Activated CD4-positive, alpha-beta T cell treated with anti-CD3 and anti-CD28 coated beads, Interleukin-2, amount 50 U/mL, for 16 hours (primary cell): ENCODE measurements around the gene TSPOAP1.

Experiments
- DNase-seq: peaks from one replicate; pipeline ENCODE4 v3.0.0-alpha.2; 2020

Gene TSPOAP1

DNA sequence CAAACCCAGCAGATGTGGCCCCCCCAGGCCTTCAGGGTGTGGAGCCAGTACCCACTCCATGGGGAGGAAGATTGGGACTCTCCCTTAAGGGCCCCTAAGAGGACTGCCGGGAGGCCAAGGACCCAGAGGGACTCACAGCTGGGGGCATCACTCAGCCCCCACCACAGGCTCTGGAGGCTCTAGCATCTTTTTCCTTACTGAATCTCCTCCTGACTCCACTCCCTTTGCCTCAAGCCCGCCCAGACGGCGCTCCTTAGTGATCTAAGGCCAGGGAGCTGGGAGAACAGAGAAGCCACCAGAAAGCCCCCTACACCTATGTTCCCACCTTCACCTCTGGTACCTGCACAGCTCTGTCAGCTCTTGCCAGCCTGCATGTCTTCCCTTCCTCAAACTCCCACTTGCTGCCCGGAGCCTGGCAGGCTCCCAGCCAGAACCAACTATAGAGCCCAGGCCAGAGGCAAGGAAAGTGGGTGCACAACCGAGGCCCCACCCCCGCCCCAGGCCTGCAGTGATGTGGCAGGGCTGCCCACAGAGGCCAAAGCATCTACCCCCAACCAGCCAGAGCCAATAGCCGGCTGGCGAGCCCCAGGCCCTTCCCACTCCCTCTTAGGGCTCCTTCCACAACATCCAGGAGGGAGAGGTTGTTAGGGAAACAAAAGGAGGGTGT lies 25.5 kb downstream of the TSPOAP1 start:
- no peak for DNase-seq

DNA sequence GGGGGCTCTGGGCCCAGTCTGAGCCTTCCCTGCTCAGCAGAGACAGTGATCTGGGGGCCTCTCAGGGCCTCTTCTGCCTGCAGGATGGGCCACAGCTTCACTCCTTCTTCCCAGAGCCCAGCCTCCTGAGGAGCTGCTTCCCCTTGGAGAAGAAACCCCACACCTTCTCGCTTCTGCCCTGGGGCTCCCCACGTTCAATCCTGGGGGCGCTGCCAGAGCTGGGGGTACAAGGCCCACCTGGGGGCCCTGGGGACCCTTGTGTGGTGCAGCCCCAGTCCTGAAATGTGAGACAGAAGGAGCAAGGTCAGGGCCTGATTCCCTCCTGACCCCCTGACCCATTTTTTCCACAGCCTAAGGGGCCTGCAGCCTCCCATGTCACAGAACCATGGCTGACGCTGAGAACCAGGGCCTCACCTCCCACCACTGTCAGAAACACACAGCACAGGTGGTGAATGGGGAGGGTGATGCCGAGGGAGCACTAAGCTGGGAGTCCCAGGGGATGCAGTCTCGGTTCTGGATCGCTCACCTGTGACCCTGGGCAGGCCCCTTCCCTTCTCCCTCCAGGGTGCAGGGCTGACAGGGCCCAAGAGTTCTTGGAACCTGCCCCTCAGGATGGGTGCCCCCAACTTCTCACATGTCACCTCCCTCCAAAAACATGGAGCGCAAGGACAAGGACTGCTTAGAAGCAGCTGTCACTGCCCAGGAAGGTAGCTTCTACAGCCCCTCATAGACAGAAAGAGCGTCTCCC lies 26.2 kb downstream of the TSPOAP1 start:
- DNase-seq: no peak

DNA sequence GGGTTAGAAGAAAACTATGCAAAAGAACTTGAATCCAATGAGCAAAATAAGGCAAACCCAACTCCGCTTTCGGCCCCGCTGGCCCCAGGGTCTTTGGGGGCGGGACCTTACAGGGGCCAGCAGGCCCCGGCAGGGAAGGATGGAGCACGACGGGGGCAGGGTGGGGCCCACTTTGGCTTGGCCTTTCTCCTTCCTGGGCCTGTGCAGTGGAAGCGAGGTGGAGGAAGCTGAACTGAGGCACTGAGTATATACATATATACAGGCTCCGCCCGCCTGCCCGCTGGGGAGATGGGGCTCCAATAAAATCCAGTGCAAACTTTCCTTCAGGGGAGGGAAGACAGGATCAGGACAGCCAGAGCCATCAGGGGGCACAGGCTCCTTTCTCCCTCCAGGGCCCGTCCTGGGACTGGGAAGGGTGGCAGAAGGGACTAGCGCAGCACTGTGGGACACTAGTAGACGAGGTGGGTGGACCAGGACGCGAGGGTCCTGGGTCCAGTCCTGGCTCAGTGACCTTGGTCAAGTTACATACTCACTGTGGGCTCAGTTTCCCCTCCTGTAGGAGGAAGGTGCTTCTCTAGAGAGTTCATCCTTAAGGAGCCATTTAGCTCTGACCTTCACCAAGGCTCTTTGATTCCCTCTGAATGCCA lies 27.0 kb downstream of the TSPOAP1 start:
- no peak for DNase-seq

DNA sequence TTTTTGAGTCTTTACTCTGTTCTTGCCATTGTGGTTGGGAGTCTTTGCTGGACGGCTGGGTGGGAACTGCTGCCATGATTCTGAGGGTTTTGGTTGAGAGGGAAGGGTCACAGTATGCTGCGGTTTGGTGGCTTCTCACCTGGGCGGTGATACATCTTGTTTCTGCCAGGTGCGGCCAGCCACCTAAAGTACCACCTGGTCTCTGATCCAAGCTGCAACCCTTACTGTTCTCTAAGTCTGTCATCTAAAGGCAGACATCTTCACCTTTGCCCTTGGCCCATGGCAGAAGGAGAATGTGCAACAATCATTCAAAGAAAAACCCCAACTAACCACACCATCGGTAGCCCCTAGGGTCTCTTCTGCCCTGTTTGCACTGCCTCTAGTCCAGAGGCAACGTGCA lies 28.3 kb downstream of the TSPOAP1 start:
- no peak for DNase-seq

DNA sequence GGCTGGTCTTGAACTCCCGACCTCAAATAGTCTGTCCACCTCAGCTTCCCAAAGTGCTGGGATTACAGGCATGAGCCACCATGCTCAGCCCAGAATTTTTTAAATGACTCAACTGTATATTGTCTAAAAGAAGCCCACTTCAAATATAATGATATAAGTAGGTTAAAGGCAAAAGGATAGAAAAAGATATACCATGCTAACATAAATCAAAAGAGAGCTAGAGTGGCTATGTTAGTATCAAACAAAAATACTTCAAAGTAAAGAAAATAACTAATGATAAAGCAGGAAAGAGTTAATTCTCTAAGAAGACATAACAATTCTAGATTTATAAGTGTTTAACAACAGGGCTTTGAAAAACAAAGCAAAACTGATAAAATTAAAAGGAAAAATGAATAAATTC lies 34.6 kb downstream of the TSPOAP1 start:
- DNase-seq: no peak

DNA sequence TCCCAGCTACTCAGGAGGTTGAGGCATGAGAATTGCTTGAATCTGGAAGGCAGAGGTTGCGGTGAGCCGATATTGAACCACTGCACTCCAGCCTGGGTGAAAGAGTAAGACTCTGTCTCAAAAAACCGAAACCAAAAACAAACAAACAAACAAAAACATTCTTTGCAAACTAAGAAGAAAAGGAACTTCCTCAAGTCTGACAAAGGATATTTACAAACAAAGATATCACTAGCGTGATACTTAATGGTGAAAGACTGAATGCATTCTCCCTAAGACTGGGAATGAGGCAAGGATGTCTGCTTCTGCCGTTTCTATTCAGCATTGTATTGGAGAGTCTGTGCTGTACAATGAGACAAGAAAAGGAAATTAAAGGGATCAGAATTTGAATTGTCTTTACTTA lies 37.3 kb downstream of the TSPOAP1 start:
- DNase-seq: no peak

DNA sequence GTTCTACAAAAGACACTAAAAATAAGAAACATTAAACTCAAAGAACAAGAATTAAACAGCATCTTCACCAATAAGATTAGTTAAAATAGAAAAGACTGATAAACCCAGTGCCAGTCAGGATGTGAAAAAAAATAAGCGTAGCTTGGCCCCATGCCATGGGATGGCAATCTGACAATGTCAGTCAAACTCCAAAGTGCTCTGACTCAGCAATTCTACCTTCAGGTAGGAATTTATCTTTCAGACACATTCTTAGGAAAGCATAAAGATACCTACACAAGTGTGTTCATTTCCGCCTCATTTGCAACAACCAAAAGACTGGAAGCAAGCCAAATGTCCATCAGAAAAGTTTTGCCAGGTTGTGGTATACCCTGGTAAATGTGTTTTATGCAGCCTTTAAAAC lies 38.7 kb downstream of the TSPOAP1 start:
- no peak for DNase-seq

DNA sequence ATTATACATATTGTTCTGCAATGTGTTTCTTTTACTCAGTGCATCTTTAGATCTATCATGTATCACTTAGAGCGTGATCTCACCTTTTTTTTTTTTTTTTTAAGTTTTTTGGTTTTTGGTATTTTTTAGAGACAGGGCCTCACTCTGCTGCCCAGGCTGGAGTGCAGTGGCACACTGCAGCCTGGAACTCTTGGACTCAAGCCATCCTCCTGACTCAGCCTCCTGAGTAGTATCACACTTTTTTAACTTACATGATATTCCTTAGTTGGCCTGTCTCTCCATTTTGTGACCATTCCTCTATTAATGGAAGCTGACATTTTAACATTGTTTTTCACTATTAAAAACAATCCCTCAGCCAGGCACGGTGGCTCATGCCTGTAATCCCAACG lies 43.2 kb downstream of the TSPOAP1 start:
- DNase-seq: no peak

DNA sequence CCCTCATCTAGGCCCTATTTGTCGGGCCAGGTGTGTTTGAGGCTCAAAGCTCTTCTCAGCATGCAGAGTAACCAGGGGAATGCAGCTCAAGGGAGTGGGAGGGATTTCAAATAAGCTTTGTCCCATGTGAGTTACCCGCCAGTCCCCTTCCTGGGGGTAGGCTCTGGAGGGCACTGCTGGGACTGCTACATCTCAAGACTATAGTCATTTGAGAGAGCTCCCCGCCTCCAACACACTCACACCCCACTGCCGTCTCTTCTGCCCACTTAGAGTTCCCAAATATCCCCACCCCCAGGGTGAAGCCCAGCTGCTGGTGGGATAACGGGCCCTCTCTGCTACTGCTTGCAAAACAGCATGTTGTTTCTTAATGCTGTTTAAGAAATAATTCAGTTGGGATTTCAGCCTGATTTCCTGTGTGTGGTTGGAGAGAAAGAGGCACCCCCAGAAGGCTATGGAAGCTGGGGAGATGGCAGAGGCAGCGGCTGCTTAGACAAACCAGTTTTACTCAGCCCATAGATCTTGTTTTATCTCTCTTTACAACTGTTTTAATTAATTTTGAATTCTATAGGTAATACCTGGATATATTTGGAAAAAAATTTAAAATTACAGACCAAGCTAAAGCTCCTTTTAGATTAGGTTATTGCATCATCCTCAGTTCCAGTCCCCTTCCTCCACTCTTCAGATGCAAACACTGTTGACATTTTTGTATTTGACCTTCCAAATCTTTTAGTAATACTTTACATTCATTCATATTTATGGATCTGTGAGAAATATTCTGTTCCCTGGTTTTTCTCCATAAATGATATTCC lies 43.8 kb downstream of the TSPOAP1 start:
- DNase-seq: no peak

DNA sequence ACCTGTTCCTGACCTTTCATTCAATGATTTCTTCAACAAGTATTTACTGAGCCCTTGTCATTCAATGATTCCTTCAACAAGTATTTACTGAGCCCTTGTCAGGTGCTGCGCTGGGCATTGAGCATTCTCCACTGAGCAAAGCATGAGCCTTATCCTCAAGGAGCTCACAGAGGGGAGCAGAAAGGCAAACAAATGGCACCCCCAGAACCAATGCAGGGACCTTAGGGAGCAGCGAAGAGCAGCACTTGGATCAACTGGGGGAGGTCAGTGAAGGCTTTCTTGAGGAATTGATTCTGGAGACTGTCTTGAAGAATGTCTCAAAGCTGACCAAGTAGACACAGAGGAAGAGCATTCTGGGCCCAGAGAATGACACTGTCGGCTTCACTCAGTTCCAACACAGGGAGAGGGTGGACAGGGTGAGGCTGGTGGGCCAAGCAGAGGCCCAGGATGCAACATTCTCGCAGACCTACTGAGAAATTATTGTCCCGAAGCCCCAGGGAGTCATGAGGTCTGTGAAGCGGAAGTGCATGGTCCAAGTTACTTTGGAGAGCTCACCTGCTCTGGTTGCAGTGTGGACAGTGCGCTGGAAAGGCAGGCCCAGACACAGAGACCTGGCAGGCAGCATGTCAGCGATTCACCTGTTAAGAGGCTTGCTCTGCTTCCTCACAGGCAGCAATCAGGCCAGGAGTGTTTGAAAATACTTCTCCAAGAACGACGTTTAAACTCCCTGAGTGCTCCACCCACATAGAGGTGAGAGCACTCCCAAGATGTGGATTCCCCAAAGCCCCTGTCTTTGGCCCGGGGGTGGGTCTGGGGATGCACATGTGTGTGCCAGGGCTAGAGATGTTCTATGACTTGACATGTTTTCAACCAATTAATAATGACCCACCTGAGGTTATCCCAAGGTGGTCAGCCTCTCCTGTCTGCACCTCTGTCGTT lies 44.7 kb downstream of the TSPOAP1 start:
- DNase-seq: no peak

DNA sequence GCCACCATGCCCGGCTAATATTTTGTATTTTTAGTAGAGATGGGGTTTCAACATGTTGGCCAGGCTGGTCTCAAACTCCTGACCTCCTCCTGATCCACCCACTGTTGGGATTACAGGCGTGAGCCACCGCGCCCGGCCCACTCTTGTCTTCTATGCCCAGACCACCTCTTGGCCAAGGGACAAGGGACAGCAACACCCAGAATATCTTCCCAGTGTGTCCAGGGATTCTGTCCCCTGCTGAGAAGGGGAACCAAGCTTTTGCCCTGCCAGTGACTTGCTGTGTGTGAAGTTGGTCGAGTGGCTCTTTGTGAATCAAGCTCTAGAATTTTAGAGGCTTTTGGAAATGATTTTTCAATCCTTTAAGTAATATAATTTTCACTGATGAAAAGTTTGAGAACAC lies 46.2 kb downstream of the TSPOAP1 start:
- DNase-seq: no peak

DNA sequence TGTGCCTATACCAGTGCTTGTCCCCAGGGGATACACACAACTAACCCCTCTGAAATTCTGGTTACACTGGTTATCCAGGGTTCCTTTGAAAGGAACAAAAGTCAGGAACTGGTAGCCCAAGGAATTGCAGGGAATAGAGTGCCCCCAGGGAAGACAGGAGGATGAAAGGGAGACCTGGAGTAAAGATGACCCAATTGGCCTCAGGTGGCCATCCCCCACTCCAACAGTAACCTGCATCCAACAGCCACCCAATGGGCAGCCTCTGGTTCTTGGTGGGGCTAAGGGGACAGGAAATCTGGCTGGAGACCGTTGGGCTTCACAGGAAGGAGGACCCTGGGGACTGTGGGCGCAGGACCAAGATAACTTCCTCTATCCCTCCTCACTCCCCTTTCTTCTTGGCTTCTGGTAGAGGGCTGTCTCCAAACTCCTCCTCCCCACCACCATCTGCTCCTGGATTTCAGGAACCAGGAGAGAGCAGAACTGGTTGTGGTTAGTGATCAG lies 47.0 kb downstream of the TSPOAP1 start:
- DNase-seq: no peak

DNA sequence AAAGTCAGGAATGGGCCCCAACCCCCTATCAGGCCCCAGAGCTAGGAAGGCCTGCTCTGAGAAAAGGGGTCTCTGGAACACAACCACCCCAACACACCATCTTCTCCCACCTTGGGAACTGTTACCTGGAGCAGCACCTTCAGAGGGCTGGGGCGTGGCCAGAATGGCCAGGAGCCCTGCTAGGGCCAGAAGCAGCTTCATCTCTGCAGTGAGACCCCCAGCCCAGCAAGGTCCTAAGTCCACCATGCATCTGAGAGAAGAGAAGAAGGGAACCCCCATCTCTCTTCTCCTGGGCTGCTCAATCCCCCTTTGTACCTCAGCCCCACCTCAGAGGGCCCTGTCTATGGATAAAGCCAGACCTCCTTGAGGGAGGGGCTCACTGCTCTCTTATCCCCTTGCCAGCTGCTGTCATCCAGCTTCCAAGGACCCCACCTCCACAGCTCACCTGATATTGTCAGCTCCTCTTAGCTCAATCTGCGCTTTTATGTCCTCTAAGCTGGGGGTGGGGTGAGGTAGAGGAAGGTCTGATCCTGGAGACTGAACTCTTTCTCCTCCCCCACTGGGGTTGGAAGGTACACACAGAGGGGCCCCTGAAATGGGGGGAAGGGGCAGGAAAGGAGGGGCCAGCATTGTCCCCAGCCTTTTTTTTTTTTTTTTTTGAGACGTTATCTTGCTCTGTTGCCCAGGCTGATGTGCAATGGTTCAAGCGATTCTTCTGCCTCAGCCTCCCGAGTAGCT lies 47.9 kb downstream of the TSPOAP1 start, which contains the start of gene MPO:
TSS of gene MPO (minus strand) at position 456 of the 738 bp plus-strand sequence. CDS start at position 279, 177 bp downstream.
- DNase-seq: no peak

DNA sequence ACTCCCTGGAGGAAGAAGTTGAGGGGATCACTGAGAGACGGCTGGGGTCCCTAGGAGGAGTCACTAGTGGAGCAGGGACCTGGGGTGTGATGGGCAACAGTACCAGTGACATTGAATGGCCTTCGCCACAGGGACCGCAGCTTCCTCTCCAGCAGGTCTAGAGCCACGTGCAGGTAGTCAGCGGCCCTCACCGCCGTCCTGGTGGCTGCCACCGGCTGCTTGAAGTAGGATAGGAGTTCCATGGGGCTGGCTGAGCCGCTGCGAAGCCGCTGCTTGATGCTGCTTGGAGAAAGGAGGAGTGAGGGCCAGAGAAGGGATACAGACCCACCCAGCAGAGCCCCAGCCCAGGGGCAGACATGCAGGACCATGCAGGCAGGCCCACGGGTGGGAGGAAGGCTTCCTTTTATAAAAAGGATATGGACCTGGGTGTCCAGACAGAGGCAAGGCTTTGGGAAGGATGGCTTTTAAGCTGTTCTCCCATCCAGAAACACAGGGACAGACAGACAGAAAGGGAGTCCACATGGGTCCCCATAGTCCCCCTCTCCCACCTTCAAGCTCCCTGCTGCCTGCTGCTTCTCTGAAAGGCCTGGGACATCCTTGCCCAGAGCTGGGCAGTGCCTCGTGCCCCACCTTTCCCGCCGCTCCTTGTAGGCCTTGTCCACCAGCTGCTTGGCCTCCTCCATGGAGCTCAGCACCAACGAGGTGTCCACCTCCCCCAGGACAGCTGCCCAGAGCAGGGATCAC lies 48.7 kb downstream of the TSPOAP1 start:
- no peak for DNase-seq

DNA sequence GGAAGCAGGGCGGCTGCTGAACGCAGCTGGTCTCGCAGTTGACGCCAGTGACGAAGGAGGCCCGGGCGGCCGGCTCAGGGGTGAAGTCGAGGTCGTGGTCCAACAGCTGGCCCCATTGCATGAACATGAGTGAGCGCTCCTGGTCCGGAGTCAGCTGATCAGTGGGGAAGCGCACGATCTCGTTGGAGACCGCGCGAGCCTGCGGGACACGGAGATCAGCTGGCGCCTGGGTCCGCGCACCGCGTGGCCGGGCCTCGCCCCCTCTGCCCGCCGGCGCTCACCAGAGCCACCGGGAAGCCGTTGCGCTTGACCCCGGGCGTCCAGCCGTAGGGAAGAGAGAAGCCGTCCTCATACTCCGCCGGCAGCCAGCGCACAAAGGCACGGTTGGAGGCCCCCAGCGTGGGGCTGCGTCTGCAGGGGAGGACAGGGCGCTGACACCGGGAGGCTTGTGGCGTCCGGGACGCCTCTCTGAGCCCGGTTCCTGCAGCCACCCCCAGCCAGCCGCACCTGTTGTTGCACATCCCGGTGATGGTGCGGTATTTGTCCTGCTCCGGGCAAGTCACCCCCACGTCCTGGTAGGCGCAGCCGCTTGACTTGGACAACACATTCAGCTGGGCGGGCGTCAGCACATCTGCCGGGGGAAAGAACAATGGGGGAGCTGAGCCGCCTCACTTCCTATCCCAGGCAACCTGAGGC lies 49.4 kb downstream of the TSPOAP1 start:
- no peak for DNase-seq

DNA sequence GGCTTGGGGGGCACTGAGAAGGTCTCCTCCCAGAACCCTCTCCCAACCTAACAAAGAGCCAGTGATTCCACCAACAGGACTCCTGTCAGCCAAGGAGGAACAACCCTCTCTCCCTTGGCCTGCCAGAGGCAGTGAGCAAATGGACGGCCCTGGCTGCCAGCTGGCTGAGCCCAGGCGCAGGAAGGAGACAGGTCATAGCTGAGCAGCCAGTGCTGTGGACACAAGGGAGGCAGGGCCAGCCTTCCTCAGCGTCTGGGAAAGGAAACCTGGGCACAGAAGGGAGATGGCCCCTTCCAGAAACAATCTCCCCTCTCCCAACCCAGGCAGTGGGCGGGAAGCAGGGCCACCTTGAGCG lies 50.0 kb downstream of the TSPOAP1 start:
- DNase-seq: no peak

DNA sequence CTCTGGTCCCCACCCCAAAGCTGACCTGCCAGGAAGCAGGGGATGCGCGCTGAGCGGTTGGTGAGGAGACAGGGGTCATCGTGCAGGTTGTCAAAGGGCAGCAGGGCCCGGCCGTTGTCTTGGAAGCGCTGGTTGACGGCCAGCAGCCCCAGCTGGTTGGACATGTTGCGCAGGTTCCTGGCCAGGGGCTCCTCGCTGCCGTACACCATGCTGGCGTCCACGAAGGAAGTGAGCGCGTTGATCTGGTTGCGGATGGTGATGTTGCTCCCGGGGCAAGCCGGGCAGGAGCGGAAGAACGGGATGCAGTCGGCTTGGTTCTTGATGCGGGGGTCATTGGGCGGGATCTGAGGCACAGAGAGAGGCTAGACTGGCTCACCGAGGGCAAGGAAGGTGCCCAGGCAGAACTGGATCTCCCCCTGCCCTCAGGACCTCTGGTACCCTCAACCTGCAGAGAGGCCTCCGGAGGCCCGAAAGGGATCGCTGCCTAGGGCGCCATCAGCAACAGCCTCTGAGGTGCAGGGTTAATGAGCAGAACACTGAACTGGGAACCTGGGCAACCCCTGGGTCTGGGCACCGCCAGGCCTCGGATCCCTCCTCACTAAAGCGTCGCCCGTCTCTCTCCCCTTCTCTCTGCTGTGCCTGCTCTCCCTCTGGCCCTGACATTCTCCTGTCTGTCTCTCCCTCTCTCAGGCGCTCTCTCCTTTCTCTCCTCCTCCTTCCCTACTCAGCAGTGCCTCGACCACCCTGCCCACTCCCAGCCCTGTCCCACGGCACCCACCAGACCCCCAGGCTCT lies 50.6 kb downstream of the TSPOAP1 start:
- DNase-seq: no peak

DNA sequence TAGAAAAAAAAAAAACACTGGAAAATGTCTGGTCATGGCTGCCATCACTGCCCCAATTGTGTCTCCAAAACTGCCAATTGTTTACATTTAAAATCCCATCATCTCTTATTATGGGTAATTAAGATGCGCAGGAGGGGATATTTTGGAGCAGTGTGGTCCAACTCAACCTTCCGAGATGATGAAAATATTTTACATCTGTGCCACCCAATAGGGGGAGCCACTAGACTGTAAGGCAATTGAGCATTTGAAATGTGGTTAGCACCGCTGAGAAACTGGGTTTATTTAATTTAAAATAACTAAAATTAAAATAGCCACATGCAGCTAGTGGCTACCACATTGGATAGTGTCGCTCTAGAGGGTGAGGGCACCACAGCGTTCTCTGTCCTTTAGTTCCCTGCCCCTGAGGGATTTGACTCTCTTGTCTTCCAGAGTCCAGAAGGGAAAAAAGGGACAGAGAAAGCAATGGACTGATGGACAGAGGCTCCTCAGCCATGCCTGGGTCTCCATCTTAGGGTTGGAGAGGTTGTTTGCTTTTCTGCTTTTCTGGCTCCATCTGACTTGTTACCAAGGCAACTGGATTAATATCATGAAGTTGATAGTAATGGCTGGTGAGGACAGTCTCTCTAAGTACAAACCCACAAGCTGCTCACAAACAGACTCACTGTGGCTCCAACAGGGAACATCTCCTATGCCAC lies 51.3 kb downstream of the TSPOAP1 start:
- peak; percentile 38 for DNase-seq
